GM12874 (cell line): ENCODE results near the gene RAPGEF5.

Experiments
- CTCF ChIP-seq: IDR thresholded peaks from 2 replicates; pipeline ENCODE4 v1.5.1; 2011; ENCODE audit warnings: low read depth, mild to moderate bottlenecking, control low read depth, low read length, moderate library complexity; ENCODE audit not compliant: insufficient read depth

Gene RAPGEF5

GRCh38 chr7:22125436-22125835, 231.5 kb downstream of the RAPGEF5 start:
- TF ChIP-seq CTCF: no peak

GRCh38 chr7:22124941-22125340, 232.0 kb downstream of the RAPGEF5 start:
- TF ChIP-seq CTCF: no peak

DNA sequence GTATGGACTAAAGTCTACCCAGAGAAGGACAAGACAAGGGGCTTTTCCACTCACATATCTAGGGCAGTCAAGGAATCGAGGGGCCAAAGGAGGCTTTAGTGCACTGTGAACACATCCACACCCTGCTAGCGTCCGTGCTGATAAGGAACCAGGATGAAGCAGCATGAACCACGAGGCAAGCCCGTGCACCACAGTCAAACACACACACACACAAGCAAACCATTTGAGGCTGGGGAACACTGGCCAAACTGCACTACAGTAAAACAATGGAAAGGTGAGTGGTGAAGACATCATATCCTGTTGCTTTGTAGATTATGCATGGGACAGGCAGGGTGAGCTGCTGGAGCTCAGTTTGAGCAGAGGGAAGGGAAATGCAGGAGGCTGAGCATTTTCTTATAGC, 233.8 kb downstream of the RAPGEF5 start:
- TF ChIP-seq CTCF: no peak

GRCh38 chr7:22121702-22122474, 235.1 kb downstream of the RAPGEF5 start:
- TF ChIP-seq CTCF: no peak

DNA sequence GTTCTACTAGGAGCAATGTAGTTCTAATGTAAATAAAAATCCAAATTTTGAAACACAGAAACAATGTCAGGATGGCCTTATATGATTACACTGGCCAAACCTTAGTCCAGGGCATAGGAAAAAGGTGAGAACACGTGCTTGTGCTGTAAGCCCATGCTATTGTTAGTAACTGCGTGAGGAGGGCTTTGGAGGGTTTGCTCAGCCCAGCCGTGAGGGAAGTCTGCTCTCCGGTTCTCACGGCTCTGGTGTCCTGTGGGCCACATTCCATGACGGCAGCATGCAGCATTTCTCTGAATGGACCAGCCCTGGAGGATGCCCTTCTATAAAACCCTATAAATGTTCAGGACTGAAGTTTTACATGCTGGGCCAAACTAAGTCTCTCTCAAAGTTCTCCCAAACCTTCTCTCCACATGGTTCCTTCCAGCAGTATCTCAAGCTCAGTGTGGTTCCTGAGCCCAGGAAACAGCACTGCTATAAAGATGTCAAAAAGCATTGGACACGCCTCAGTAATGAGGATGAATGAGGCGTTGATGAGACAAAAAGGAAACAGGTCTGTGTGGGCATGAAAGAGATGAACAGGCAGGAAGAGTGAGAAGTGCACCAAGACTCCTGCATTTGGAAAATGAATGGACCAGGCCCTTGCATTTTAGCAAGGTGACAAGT, 236.4 kb downstream of the RAPGEF5 start:
- no peak for TF ChIP-seq CTCF

DNA sequence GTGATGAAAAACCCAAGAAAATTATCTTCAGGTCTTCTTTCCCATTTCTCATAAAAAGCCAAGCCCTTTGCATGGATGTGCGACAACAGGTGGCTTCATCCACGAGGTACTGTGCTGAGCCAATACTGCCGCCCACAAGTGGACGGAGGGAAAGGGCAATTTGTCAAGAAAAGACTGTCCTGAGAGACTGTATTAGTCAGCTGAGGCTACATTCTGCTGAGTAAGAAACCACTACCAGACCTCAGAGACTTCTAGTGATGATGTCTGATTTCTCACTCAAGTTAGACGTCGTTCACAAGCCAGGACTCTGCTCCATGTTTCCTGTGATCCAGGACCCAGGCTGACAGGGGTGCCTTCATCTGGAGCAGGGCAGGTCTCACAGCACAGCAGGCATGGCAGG, 239.7 kb downstream of the RAPGEF5 start:
- no peak for TF ChIP-seq CTCF

- TF ChIP-seq CTCF: no peak
Measured at GRCh38 chr7:22116451-22117030, 240.4 kb downstream of the RAPGEF5 start.
